ENCODE results near the gene PIK3AP1. TPM values are rescaled to one million over a fixed set of nuclear protein-coding genes. Genes with fewer than 3 reads are reported as not detected.

Gene PIK3AP1
- total and polyA plus RNA-seq, 2 of the 4 experiments (the other 2 are of a cell fraction): under 0.01 to 0.14 TPM

DNA sequence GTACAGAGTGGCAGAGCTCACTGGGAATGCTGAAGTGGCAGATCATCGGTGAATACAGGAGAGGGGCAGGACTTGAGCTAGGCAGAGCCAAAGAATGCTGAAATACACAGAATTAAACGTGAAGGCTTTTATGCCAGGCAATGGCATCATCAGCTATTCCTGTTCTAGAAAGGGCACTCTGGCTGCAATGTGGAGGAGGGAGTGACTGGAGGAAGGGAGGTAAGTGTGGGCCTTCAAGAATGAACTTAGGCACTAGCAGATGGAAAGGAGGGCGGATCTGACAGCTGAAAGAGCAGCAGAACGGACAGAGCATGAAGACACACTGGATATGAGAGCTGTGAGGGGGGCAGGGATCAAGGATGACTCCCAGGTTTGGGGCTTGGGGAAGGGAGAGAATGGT, 121.5 kb downstream of the PIK3AP1 start:
- intact Hi-C loops (cut with micrococcal nuclease): no loop called here
- ATAC-seq (ENCODE audit: low read depth) (no peak), DNase-seq (no peak)
- Histone ChIP-seq H3K9me1 (ENCODE audit: insufficient read depth, low read length) (no peaks in the 10 kb centered on the region), H3K56ac (ENCODE audit: extremely low read depth, insufficient read depth, low read length) (no peak overlapping the region), H4K91ac (ENCODE audit: insufficient read depth, low read depth, low read length) (no peak overlapping the region), H3K14ac (replicated peaks; ENCODE audit: low read depth, low read length) (no peak overlapping the region), H3K79me1 (ENCODE audit: low read depth in 1 of 2, low read length in 2 of 2) (no peaks in the 10 kb centered on the region), H4K5ac (ENCODE audit: low read depth, low read length) (no peak overlapping the region), H4K8ac (ENCODE audit: low read depth in 2 of 2, low read length in 2 of 2) (no peak overlapping the region), H2BK120ac (ENCODE audit: low read depth, low read length) (no peak overlapping the region), H2AK5ac (ENCODE audit: low read depth, low read length) (no peak overlapping the region), H3K36me3 (ENCODE audit: control insufficient read depth, insufficient read depth, low read length) (no peaks in the 10 kb centered on the region), H3K27me3 (ENCODE audit: control insufficient read depth, insufficient read depth, low read length) (peaks cover 34% of the 10 kb centered on the region), H3K18ac (ENCODE audit: low read depth, low read length) (no peak overlapping the region), H3K4me1 (ENCODE audit: control insufficient read depth, insufficient read depth, low read length) (no peaks in the 10 kb centered on the region), H3K9ac (ENCODE audit: low read depth, low read length) (no peak overlapping the region), H4K20me1 (ENCODE audit: insufficient read depth, low read length) (no peaks in the 10 kb centered on the region), H2BK5ac (ENCODE audit: low read depth, low read length, poor library complexity, severe bottlenecking) (no peak overlapping the region), H3K27ac (ENCODE audit: insufficient read depth, low read length) (no peak overlapping the region), H3K4me3 (ENCODE audit: insufficient read depth, low read depth, low read length) (no peak overlapping the region), H3K4ac (ENCODE audit: low read depth, low read length) (no peak overlapping the region), H3K23ac (ENCODE audit: low read depth, low read length) (no peak overlapping the region), H2BK20ac (ENCODE audit: low read depth, low read length) (no peak overlapping the region), H3K9me3 (ENCODE audit: control insufficient read depth, insufficient read depth, low read length) (peaks cover 7% of the 10 kb centered on the region), H2AK9ac (replicated peaks; ENCODE audit: low read depth, low read length, poor library complexity) (no peak overlapping the region), H2BK15ac (ENCODE audit: low read depth, low read length) (no peak overlapping the region), H3K4me2 (ENCODE audit: low read depth, low read length) (no peak overlapping the region), H2AFZ (replicated peaks; ENCODE audit: low read length, poor library complexity) (no peak overlapping the region)
- no TSS peak for BruUV-seq (replicated peaks)
- CTCF ChIA-PET: interaction anchor here (1.3 kb wide), 1 partner anchor 12 kb away, joined by 3 read pairs; the partner anchor contains the start of gene TM9SF3
- no peak for TF ChIP-seq SMC3 (IDR thresholded peaks at IDR 0.05; ENCODE audit: low read depth, low read length)
- TF ChIP-seq RFX5 (IDR thresholded peaks at IDR 0.05; ENCODE audit: low read depth, low read length): no peak
- no peak for TF ChIP-seq BHLHE40 (IDR thresholded peaks at IDR 0.05; ENCODE audit: low read depth, low read length)
- no peak for TF ChIP-seq FOS (IDR thresholded peaks at IDR 0.05; ENCODE audit: low read depth, low read length)
- TF ChIP-seq USF2 (IDR thresholded peaks at IDR 0.05; ENCODE audit: low read depth, low read length): no peak
- TF ChIP-seq MXI1 (IDR thresholded peaks at IDR 0.05; ENCODE audit: borderline replicate concordance, low read depth, low read length): no peak
- no peak for TF ChIP-seq MAFK (IDR thresholded peaks at IDR 0.05; ENCODE audit: low read depth, low read length)
- TF ChIP-seq MAZ (IDR thresholded peaks at IDR 0.05; ENCODE audit: borderline replicate concordance, low read depth, low read length): no peak
- no peak for TF ChIP-seq CEBPB (IDR thresholded peaks at IDR 0.05; ENCODE audit: low read depth, low read length)
- no peak for TF ChIP-seq NFE2L2 (IDR thresholded peaks at IDR 0.05; ENCODE audit: low read depth, low read length)
- TF ChIP-seq POLR2A (IDR thresholded peaks at IDR 0.05; ENCODE audit: low read depth, low read length): no peak
- TF ChIP-seq, protein P1, sequence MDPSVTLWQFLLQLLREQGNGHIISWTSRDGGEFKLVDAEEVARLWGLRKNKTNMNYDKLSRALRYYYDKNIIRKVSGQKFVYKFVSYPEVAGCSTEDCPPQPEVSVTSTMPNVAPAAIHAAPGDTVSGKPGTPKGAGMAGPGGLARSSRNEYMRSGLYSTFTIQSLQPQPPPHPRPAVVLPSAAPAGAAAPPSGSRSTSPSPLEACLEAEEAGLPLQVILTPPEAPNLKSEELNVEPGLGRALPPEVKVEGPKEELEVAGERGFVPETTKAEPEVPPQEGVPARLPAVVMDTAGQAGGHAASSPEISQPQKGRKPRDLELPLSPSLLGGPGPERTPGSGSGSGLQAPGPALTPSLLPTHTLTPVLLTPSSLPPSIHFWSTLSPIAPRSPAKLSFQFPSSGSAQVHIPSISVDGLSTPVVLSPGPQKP (IDR thresholded peaks at IDR 0.05; ENCODE audit: borderline replicate concordance, low read depth, low read length): no peak
- TF ChIP-seq RAD21 (IDR thresholded peaks at IDR 0.05; ENCODE audit: low read length): no peak
- no peak for TF ChIP-seq RCOR1 (IDR thresholded peaks at IDR 0.05; ENCODE audit: insufficient replicate concordance, low read length)
- TF ChIP-seq CTCF (conservative IDR thresholded peaks at IDR 0.05; ENCODE audit: low read depth, low read length): no peak
- TF ChIP-seq CHD1 (IDR thresholded peaks at IDR 0.05; ENCODE audit: low read depth, low read length): no peak
- dilution Hi-C loops (cut with HindIII; ENCODE audit: low sequenced_read_pairs, unreplicated experiment): no loop called here
- POLR2A ChIA-PET (ENCODE audit: unreplicated experiment): interaction anchor here (0.6 kb wide), 1 partner anchor 9 kb away, joined by 4 read pairs; no protein-coding TSS in a partner anchor
- in situ Hi-C loops (cut with MboI; ENCODE audit: low sequenced_read_pairs): no loop called here
- 69% methylated on average over 3 of the region's 4 CpGs; no CpG with 5 or more reads in 1 of the 2 experiments for WGBS, 2 experiments (ENCODE audit: extremely low coverage in 2 of 2, insufficient read length in 1 of 2)
